Skin epidermis (tissue), 12 donors: ENCODE data around the gene LHFPL2.
"Not testable (repeated sequence)": the region's sequence is repeated elsewhere in the genome, so short reads cannot be mapped to it uniquely, and the experiment has no call there.

Experiments
- H3K27ac ChIP-seq, 21 experiments: fragments of 200-600 bp; sonication (generic) in 11 of 21; one replicate each; pipeline ENCODE4 v1.5.0; 2020; ENCODE audit warnings: mild to moderate bottlenecking in 3 of 21, inconsistent platforms in 2 of 21, moderate library complexity in 2 of 21
- H3K4me3 ChIP-seq, 7 experiments: fragments of 200-600 bp; sonication (generic) in 2 of 7; one replicate each; pipeline ENCODE4 v1.5.0; 2020; ENCODE audit warnings: inconsistent platforms in 2 of 7, mild to moderate bottlenecking in 2 of 7, moderate library complexity in 1 of 7

The LHFPL2 gene

DNA sequence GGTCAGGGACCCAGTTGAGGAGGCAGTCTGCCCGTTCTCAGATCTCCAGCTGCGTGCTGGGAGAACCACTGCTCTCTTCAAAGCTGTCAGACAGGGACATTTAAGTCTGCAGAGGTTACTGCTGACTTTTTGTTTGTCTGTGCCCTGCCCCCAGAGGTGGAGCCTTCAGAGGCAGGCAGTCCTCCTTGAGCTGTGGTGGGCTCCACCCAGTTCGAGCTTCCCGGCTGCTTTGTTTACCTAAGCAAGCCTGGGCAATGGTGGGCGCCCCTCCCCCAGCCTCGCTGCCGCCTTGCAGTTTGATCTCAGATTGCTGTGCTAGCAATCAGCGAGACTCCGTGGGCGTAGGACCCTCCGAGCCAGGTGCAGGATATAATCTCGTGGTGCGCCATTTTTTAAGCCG, 191.1 kb downstream of the LHFPL2 start:
- H3K4me3 ChIP-seq, H3K27ac ChIP-seq: not testable (repeated sequence)

- H3K27ac ChIP-seq: no peak overlapping the region
- no peak overlapping the region for H3K4me3 ChIP-seq
Measured at GRCh38 chr5:78449103-78449502, 199.5 kb downstream of the LHFPL2 start.

GRCh38 chr5:78447775-78448424, 200.7 kb downstream of the LHFPL2 start:
- no peak overlapping the region for H3K27ac ChIP-seq
- no peak overlapping the region for H3K4me3 ChIP-seq
